GM12878 (cell line): ENCODE measurements around the gene RPS6KA3. TPM values are rescaled to one million over a fixed set of nuclear protein-coding genes. Genes with fewer than 3 reads are reported as not detected.

Experiments used
- ATF7 ChIP-seq: fragments of 450-650 bp; IDR thresholded peaks from 2 replicates; pipeline ENCODE4 v1.6.1; 2016; ENCODE audit warnings: low read depth, mild to moderate bottlenecking
- BACH1 ChIP-seq: fragments of 450-650 bp; IDR thresholded peaks from 2 replicates; pipeline ENCODE4 v1.6.1; 2017; ENCODE audit warnings: mild to moderate bottlenecking, borderline replicate concordance
- BCL3 ChIP-seq: IDR thresholded peaks from 2 replicates; pipeline ENCODE4 v1.6.1; 2011; ENCODE audit warnings: borderline replicate concordance, low read depth, mild to moderate bottlenecking, moderate library complexity, low read length; ENCODE audit not compliant: insufficient read depth, poor library complexity, severe bottlenecking
- CEBPB ChIP-seq, 2 experiments: fragments of 150-350 bp in 1 of 2; IDR thresholded peaks; 2 replicates each; pipeline ENCODE4 v1.6.1; 2012 to 2014; ENCODE audit warnings: low read depth in 2 of 2, low read length in 2 of 2, borderline replicate concordance in 1 of 2, inconsistent platforms in 1 of 2
- CREB1 ChIP-seq: IDR thresholded peaks from 2 replicates; pipeline ENCODE4 v1.6.1; 2012; ENCODE audit warnings: low read depth, mild to moderate bottlenecking, inconsistent platforms
- CREM ChIP-seq: IDR thresholded peaks from 2 replicates; pipeline ENCODE4 v1.6.1; 2014; ENCODE audit warnings: antibody characterized with exemption, low read depth
- HDAC2 ChIP-seq: fragments of 200-600 bp; sonication (generic); IDR thresholded peaks from 2 replicates; pipeline ENCODE4 v1.6.1; 2017
- HDAC6 ChIP-seq: fragments of 200-600 bp; sonication (generic); IDR thresholded peaks from one replicate; pipeline ENCODE4 v1.8.0; 2017; ENCODE audit warnings: antibody characterized with exemption; ENCODE audit not compliant: unreplicated experiment
- IKZF1 ChIP-seq: fragments of 450-650 bp; conservative IDR thresholded peaks from 2 replicates; pipeline ENCODE4 v1.6.1; 2017; ENCODE audit warnings: antibody characterized with exemption, mild to moderate bottlenecking
- IRF4 ChIP-seq: IDR thresholded peaks from 2 replicates; pipeline ENCODE4 v1.6.1; 2011; ENCODE audit warnings: low read depth, low read length
- MEF2A ChIP-seq: IDR thresholded peaks from 2 replicates; pipeline ENCODE4 v1.6.1; 2011; ENCODE audit warnings: low read depth, mild to moderate bottlenecking, low read length, moderate library complexity; ENCODE audit not compliant: insufficient read depth
- MTA2 ChIP-seq: fragments of 450-650 bp; IDR thresholded peaks from 2 replicates; pipeline ENCODE4 v1.6.1; 2016; ENCODE audit warnings: low read depth, mild to moderate bottlenecking, moderate library complexity
- NFYA ChIP-seq: IDR thresholded peaks from 2 replicates; pipeline ENCODE4 v1.6.1; 2011; ENCODE audit warnings: low read depth, mild to moderate bottlenecking, low read length, improper control_type of control experiment, borderline replicate concordance
- NR2C2 ChIP-seq: IDR thresholded peaks from 2 replicates; pipeline ENCODE4 v1.6.1; 2011; ENCODE audit warnings: borderline replicate concordance, low read depth; ENCODE audit not compliant: control insufficient read depth, insufficient read length
- NR2F1 ChIP-seq: fragments of 450-650 bp; conservative IDR thresholded peaks from 2 replicates; pipeline ENCODE4 v1.6.1; 2017; ENCODE audit warnings: mild to moderate bottlenecking
- NRF1 ChIP-seq: conservative IDR thresholded peaks from 2 replicates; pipeline ENCODE4 v1.6.1; 2011; ENCODE audit warnings: mild to moderate bottlenecking, low read depth, low read length, improper control_type of control experiment
- PBX3 ChIP-seq: IDR thresholded peaks from 2 replicates; pipeline ENCODE4 v1.6.1; 2011; ENCODE audit warnings: mild to moderate bottlenecking, low read depth, low read length, moderate library complexity; ENCODE audit not compliant: insufficient replicate concordance
- RAD21 ChIP-seq: IDR thresholded peaks from 2 replicates; pipeline ENCODE4 v1.6.1; 2011; ENCODE audit warnings: mild to moderate bottlenecking, low read depth, low read length, moderate library complexity; ENCODE audit not compliant: insufficient read depth
- RAD51 ChIP-seq: fragments of 450-650 bp; IDR thresholded peaks from 2 replicates; pipeline ENCODE4 v1.6.1; 2016; ENCODE audit warnings: moderate library complexity, mild to moderate bottlenecking, inconsistent platforms
- RCOR1 ChIP-seq: conservative IDR thresholded peaks from 2 replicates; pipeline ENCODE4 v1.6.1; 2012; ENCODE audit warnings: low read depth, low read length, improper control_type of control experiment
- RUNX3 ChIP-seq: IDR thresholded peaks from 2 replicates; pipeline ENCODE4 v1.6.1; 2012; ENCODE audit warnings: low read length, inconsistent platforms
- SRF ChIP-seq, 2 experiments: IDR thresholded peaks; 2 replicates each; pipeline ENCODE4 v1.6.1; 2011; ENCODE audit warnings: low read depth in 2 of 2, low read length in 2 of 2, mild to moderate bottlenecking in 1 of 2, moderate library complexity in 1 of 2
- ZNF24 ChIP-seq: fragments of 450-650 bp; IDR thresholded peaks from 2 replicates; pipeline ENCODE4 v1.6.1; 2017; ENCODE audit warnings: antibody characterized with exemption, mild to moderate bottlenecking
- polyA plus RNA-seq, 11 experiments: library from polyadenylated mRNA; depleted of rRNA in 4 of 11; unstranded in 6 of 11; stranded (reverse) in 5 of 11; fragments of >200 nt; fragmentation: Nextera tagmentation in 4 of 11; fragmentation: Illumina TruSeq in 1 of 11; extraction: Ambion mirVana in 4 of 11; extraction: Trizol in 1 of 11; gene quantifications; 1 replicate in 1 of 11; 2 replicates in 10 of 11; pipeline versions ENCODE4 v1.2.1 to v1.2.3, GENCODE V29; 2011 to 2016; ENCODE audit warnings: inconsistent platforms in 2 of 11, missing spikeins in 2 of 11, low read depth in 1 of 11
- total RNA-seq, 4 experiments: library from RNA; depleted of rRNA in 3 of 4; stranded (reverse); fragments of >200 nt in 3 of 4; fragmentation: Illumina TruSeq in 1 of 4; extraction: Trizol in 1 of 4; gene quantifications; 2 replicates each; pipeline versions ENCODE4 v1.2.1 to v1.2.3, GENCODE V29; 2013 to 2021
- TF ChIP-seq, protein P1 (sequence below): fragments of 450-650 bp; IDR thresholded peaks from 2 replicates; pipeline ENCODE4 v1.6.1; 2016; ENCODE audit warnings: mild to moderate bottlenecking
- TF ChIP-seq, protein P2 (sequence below): fragments of 450-650 bp; IDR thresholded peaks from 2 replicates; pipeline ENCODE4 v1.6.1; 2017; ENCODE audit warnings: mild to moderate bottlenecking

Gene RPS6KA3
- total and polyA plus RNA-seq, 10 of the 15 experiments (the other 5 are each of a cell fraction or from before 2014, with no cell fraction given) = 2.8 to 35.6 (median 15.8) TPM

DNA sequence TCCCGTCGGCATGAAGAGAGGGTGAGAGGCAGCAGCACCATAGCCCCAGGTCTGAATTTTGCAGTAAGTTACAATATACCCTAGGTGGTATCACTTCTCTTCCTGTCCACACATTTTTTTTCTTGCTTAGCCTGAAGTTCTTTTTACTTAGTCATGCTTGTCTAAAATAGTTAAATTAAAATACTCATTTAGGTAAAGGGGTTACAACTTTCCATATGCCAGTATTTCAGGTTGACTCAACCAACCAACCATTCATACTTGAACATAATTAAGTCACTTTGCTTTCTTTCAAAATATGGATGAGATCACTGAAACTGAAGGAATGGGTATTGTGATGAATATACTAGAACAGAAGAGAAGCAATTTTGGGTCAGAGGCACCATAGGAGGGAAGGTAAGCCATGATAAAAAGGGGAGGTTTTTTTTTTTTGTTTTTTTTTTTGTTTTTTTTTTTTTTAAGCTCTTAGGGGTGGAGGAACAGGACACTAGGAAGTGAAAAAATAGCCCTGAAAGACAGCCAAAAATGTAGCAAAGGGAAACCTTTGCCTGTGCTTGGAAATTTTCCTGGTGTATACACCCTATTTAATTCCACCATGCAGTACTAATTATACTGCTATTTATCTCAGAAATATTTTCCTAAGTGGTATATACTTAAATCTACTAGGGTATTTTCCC lies 41.8 kb downstream of the RPS6KA3 start (continued):
- TF ChIP-seq SRF (IDR thresholded peaks at IDR 0.05; ENCODE audit: low read depth in 2 of 2, low read length in 2 of 2) (no peak), RCOR1 (no peak), BCL3 (peak; percentile 32), NFYA (no peak), HDAC6 (no peak), NR2C2 (no peak), RUNX3 (peak; percentile 77), CREB1 (peak; percentile 34; the same call in 1 of the 2 replicates), NR2F1 (peak; percentile 74), RAD51 (no peak), HDAC2 (no peak), ATF7 (peak; percentile 69), IRF4 (peak; percentile 67; the same call in 1 of the 2 replicates), CREM (peak; percentile 49; the same call in 1 of the 2 replicates), BACH1 (no peak), IKZF1 (peak; percentile 52), ZNF24 (no peak), MEF2A (peak; percentile 56; the same call in 1 of the 2 replicates), MTA2 (peak; percentile 66), NRF1 (no peak), CEBPB (IDR thresholded peaks at IDR 0.05; ENCODE audit: borderline replicate concordance in 1 of 2, low read depth in 2 of 2, low read length in 2 of 2) (no peak), RAD21 (peak; percentile 38; the same call in 1 of the 2 replicates), PBX3 (no peak)
- TF ChIP-seq, protein P1, sequence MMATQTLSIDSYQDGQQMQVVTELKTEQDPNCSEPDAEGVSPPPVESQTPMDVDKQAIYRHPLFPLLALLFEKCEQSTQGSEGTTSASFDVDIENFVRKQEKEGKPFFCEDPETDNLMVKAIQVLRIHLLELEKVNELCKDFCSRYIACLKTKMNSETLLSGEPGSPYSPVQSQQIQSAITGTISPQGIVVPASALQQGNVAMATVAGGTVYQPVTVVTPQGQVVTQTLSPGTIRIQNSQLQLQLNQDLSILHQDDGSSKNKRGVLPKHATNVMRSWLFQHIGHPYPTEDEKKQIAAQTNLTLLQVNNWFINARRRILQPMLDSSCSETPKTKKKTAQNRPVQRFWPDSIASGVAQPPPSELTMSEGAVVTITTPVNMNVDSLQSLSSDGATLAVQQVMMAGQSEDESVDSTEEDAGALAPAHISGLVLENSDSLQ = no peak
- TF ChIP-seq, protein P2, sequence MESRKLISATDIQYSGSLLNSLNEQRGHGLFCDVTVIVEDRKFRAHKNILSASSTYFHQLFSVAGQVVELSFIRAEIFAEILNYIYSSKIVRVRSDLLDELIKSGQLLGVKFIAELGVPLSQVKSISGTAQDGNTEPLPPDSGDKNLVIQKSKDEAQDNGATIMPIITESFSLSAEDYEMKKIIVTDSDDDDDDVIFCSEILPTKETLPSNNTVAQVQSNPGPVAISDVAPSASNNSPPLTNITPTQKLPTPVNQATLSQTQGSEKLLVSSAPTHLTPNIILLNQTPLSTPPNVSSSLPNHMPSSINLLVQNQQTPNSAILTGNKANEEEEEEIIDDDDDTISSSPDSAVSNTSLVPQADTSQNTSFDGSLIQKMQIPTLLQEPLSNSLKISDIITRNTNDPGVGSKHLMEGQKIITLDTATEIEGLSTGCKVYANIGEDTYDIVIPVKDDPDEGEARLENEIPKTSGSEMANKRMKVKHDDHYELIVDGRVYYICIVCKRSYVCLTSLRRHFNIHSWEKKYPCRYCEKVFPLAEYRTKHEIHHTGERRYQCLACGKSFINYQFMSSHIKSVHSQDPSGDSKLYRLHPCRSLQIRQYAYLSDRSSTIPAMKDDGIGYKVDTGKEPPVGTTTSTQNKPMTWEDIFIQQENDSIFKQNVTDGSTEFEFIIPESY = no peak
- TF ChIP-seq, all 136 proteins: peak for 30
